ENCODE results near the gene ARX. TPM values are rescaled to one million over a fixed set of nuclear protein-coding genes. Genes with fewer than 3 reads are reported as not detected.
A peak's percentile ranks its signal among the peaks of the same experiment; 100 is the strongest.

Gene ARX
- total RNA-seq, 2 donors from 2014 or later: 0.09 TPM; not detected in 1

DNA sequence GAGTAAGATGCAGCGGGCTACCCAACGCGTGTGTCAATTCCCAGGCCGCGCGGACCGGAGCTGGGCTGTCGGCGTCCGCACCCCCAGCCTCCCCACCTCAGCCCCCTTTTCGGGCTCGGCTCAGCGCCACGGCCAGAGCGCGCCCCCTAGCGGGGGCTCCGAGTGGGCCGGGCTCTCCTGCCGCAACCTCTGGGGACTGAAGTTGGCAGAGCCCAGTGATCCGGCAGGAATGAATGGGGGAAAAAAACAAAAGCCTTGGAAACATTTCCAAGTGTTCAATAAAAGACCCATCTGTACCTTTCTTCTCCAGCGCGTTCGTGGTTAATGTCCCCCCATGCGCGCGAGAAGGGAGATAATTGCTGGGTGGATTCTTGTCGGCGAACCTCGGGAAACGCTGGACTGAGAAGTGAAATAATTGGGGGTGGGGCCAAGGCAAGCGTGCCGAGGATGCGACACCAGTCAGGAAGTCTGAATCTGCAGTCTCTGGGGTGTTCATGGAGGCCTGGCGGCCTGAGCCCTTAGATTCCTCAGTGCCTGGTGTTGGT, 5.2 kb upstream of the ARX start:
- peaks cover 100% of the 10 kb centered on the region for H3K27me3 ChIP-seq (ENCODE audit: control insufficient read depth, insufficient read depth, low read length, poor library complexity, severe bottlenecking)
- H3K9me3 ChIP-seq (ENCODE audit: control insufficient read depth, low read length): no peaks in the 10 kb centered on the region
- Mint-ChIP-seq H3K9me3 (no peaks in the 10 kb centered on the region), H3K27me3 (ENCODE audit: insufficient read depth) (peaks cover 97% of the 10 kb centered on the region), H3K36me3 (ENCODE audit: low read depth) (no peaks in the 10 kb centered on the region), H3K4me3 (peak overlapping the region; percentile 45), H3K27ac (no peak overlapping the region), H3K4me1 (peaks cover 31% of the 10 kb centered on the region)
- WGBS, 2 experiments (ENCODE audit: insufficient coverage in 1 of 2, insufficient read length in 1 of 2): 0 to 2% methylated on average over 3 to 34 of the region's 35 CpGs
- H3K36me3 ChIP-seq (ENCODE audit: control insufficient read depth, insufficient read depth, low read length): no peaks in the 10 kb centered on the region
- no peaks in the 10 kb centered on the region for H3K4me1 ChIP-seq (ENCODE audit: control insufficient read depth, insufficient read depth, low read length)
- peak; percentile 94 for DNase-seq
- no peak overlapping the region for H3K9ac ChIP-seq (ENCODE audit: extremely low read depth, low read length, poor library complexity, severe bottlenecking)
- H3K4me3 ChIP-seq (ENCODE audit: low read length): peak overlapping the region; percentile 59
- TF ChIP-seq, protein P1, sequence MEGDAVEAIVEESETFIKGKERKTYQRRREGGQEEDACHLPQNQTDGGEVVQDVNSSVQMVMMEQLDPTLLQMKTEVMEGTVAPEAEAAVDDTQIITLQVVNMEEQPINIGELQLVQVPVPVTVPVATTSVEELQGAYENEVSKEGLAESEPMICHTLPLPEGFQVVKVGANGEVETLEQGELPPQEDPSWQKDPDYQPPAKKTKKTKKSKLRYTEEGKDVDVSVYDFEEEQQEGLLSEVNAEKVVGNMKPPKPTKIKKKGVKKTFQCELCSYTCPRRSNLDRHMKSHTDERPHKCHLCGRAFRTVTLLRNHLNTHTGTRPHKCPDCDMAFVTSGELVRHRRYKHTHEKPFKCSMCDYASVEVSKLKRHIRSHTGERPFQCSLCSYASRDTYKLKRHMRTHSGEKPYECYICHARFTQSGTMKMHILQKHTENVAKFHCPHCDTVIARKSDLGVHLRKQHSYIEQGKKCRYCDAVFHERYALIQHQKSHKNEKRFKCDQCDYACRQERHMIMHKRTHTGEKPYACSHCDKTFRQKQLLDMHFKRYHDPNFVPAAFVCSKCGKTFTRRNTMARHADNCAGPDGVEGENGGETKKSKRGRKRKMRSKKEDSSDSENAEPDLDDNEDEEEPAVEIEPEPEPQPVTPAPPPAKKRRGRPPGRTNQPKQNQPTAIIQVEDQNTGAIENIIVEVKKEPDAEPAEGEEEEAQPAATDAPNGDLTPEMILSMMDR (conservative IDR thresholded peaks at IDR 0.05): peak; percentile 100
- H3K27ac ChIP-seq (ENCODE audit: low read depth, low read length): no peak overlapping the region

DNA sequence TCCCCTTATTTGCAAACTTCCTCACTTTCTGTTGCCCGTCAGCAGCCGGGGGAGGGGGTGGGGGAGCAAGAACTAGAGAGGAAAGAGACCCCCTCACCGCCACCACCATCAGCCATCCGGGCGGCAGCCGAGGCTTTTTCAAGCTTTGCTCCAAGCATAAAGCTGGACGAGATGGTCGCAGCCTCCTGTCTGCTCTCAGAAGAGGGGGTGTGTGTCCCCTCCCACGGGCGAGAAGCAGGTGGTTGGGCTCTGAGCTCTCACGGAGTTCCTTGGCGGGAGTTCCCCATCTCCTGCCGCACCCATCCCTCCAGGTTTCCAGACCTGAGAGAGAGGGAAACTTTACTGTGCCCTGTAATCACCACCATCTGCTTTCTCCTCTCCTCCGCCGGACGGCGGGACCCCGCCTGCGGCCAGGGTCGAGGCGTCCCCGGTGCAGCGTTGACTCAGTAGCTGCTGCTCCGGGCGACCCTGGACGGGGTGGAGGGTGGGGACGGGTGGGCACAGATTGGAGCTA, 4.7 kb upstream of the ARX start:
- Mint-ChIP-seq H3K27me3 (ENCODE audit: insufficient read depth) (peaks cover 97% of the 10 kb centered on the region), H3K4me3 (peak overlapping the region; percentile 45), H3K9me3 (no peaks in the 10 kb centered on the region), H3K27ac (no peak overlapping the region), H3K4me1 (peaks cover 31% of the 10 kb centered on the region), H3K36me3 (ENCODE audit: low read depth) (no peaks in the 10 kb centered on the region)
- TF ChIP-seq, protein P1 (conservative IDR thresholded peaks at IDR 0.05): no peak
- Histone ChIP-seq H3K9ac (ENCODE audit: extremely low read depth, low read length, poor library complexity, severe bottlenecking) (no peak overlapping the region), H3K9me3 (ENCODE audit: control insufficient read depth, low read length) (no peaks in the 10 kb centered on the region), H3K27me3 (ENCODE audit: control insufficient read depth, insufficient read depth, low read length, poor library complexity, severe bottlenecking) (peaks cover 100% of the 10 kb centered on the region), H3K27ac (ENCODE audit: low read depth, low read length) (no peak overlapping the region), H3K4me1 (ENCODE audit: control insufficient read depth, insufficient read depth, low read length) (no peaks in the 10 kb centered on the region), H3K4me3 (ENCODE audit: low read length) (peak overlapping the region; percentile 59), H3K36me3 (ENCODE audit: control insufficient read depth, insufficient read depth, low read length) (no peaks in the 10 kb centered on the region)
- 1% methylated on average over 22 of the region's 27 CpGs; no CpG with 5 or more reads in 1 of the 2 experiments for WGBS, 2 experiments (ENCODE audit: insufficient coverage in 1 of 2, insufficient read length in 1 of 2)
- no peak for DNase-seq

DNA sequence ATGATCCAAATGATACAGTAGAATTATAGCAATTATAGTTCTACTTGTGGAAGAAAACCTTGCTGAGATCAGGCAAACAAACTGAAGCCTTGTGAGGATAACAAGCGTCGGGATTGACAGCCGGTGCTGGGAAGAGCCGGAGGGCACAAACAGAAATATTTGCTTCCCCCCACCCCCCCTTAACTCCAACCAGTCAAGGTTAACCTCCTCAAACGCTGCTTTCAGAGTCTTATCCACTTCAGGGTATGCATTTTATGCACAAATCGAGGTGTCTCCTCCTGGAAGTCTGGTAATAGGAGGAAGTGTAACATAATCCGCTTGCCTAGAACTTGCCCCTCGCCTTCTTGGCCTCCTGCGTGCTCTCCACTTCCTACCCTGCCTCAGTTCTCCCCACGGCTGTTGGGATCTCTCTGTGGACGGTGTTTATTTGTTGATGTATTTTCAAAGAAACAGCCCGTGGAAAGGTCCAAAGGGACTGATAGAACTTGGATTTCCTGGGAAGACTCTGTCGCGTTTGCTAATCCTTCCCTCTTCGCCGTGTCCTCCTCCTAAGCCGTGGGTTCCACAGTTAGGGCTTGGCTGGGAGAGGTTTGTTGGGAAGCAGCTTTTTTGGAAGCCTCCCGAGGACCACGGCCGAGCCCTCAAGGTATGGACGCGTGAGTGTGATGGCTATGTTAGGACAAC, 4.1 kb upstream of the ARX start:
- H3K9me3 ChIP-seq (ENCODE audit: control insufficient read depth, low read length): no peaks in the 10 kb centered on the region
- DNase-seq: peak; percentile 58
- H3K4me3 ChIP-seq (ENCODE audit: low read length): peak overlapping the region; percentile 59
- peak overlapping the region; percentile 45 for H3K4me3 Mint-ChIP-seq
- H3K27me3 Mint-ChIP-seq (ENCODE audit: insufficient read depth): peaks cover 97% of the 10 kb centered on the region
- TF ChIP-seq, protein P1 (conservative IDR thresholded peaks at IDR 0.05): no peak
- no peak overlapping the region for H3K9ac ChIP-seq (ENCODE audit: extremely low read depth, low read length, poor library complexity, severe bottlenecking)
- H3K36me3 Mint-ChIP-seq (ENCODE audit: low read depth): no peaks in the 10 kb centered on the region
- no peaks in the 10 kb centered on the region for H3K36me3 ChIP-seq (ENCODE audit: control insufficient read depth, insufficient read depth, low read length)
- peaks cover 31% of the 10 kb centered on the region for H3K4me1 Mint-ChIP-seq
- H3K9me3 Mint-ChIP-seq: no peaks in the 10 kb centered on the region
- peaks cover 100% of the 10 kb centered on the region for H3K27me3 ChIP-seq (ENCODE audit: control insufficient read depth, insufficient read depth, low read length, poor library complexity, severe bottlenecking)
- H3K27ac ChIP-seq (ENCODE audit: low read depth, low read length): no peak overlapping the region
- H3K27ac Mint-ChIP-seq: no peak overlapping the region
- WGBS, 2 experiments (ENCODE audit: insufficient coverage in 1 of 2, insufficient read length in 1 of 2): 1% methylated on average over 13 of the region's 22 CpGs; no CpG with 5 or more reads in 1 of the 2 experiments
- no peaks in the 10 kb centered on the region for H3K4me1 ChIP-seq (ENCODE audit: control insufficient read depth, insufficient read depth, low read length)

All from endodermal cell (in vitro differentiated cells).